ENCODE data around the gene ZSWIM3. TPM values are rescaled to one million over a fixed set of nuclear protein-coding genes. Genes with fewer than 3 reads are reported as not detected.

ZSWIM3 gene
- total RNA-seq, 1 experiment from 2014 or later: 4.2 TPM

GRCh38 chr20:45848421-45848820 is 9.0 kb upstream of the ZSWIM3 start:
- no peak overlapping the region for H2AFZ ChIP-seq (ENCODE audit: low read length)
- no peaks in the 10 kb centered on the region for H3K9me2 ChIP-seq (replicated peaks; ENCODE audit: low read length)
- H3K27ac ChIP-seq (ENCODE audit: low read length): no peak overlapping the region
- POLR2A ChIA-PET (ENCODE audit: unreplicated experiment): no interaction called here
- H3F3A ChIP-seq (ENCODE audit: low read length, unreplicated experiment): no peaks in the 10 kb centered on the region
- H3K36me3 ChIP-seq (ENCODE audit: low read depth, low read length): peaks cover 16% of the 10 kb centered on the region; the same call in 1 of the 2 replicates
- ATAC-seq (no peak), DNase-seq (no peak)
- H3K79me2 ChIP-seq (ENCODE audit: low read length): no peaks in the 10 kb centered on the region
- TF ChIP-seq EZH2 (IDR thresholded peaks at IDR 0.05; ENCODE audit: low read length, unreplicated experiment) (no peak), EZH2phosphoT487 (IDR thresholded peaks at IDR 0.05; ENCODE audit: borderline replicate concordance, low read length) (no peak), CTCF (conservative IDR thresholded peaks at IDR 0.05; ENCODE audit: low read depth, low read length) (no peak)
- intact Hi-C loops (cut with micrococcal nuclease): no loop called here
- H3K4me2 ChIP-seq (ENCODE audit: low read length): no peak overlapping the region
- H4K20me1 ChIP-seq (ENCODE audit: low read length): no peaks in the 10 kb centered on the region
- H3K9ac ChIP-seq (ENCODE audit: low read length): no peak overlapping the region
- no peaks in the 10 kb centered on the region for H3K27me3 ChIP-seq (ENCODE audit: low read length)
- no peaks in the 10 kb centered on the region for H3K9me3 ChIP-seq (ENCODE audit: low read length)
- CTCF ChIA-PET: no interaction called here
- no peak overlapping the region for H3K4me3 ChIP-seq (ENCODE audit: low read length)
- no peaks in the 10 kb centered on the region for H3K4me1 ChIP-seq (ENCODE audit: insufficient read depth, low read length)
- BruUV-seq (replicated peaks): no TSS peak

DNA sequence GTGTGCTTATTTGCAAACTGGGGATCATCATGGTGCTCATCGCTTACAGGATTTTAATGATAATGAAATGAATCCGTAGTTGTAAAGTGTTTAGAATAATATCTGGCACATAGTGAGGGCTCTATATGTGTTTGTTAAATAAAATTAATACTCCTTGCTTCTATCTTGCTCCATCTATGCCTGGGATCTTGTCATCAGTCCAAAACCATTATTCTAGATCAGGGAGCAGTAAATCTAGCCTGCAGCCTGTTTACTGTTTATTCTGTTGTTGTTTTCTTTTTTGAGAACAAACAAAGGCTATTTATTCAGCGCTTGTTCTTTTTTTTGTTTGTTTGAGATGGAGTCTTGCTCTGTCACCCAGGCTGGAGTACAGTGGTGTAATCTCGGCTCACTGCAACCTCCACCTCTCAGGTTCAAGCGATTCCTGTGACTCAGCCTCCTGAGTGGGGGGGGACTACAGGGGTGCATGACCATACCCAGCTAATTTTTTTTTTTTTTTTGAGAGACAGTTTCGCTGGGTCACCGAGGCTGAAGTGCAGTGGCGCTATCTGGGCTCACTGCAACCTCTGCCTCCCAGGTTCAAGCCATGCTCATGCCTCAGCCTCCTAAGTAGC is 8.3 kb upstream of the ZSWIM3 start:
- BruUV-seq (replicated peaks): no TSS peak
- ChIA-PET POLR2A (ENCODE audit: unreplicated experiment) (interaction anchor here (0.6 kb wide), 1 partner anchor 82 kb away, joined by 5 read pairs; no protein-coding TSS in a partner anchor), CTCF (no interaction called here)
- H2AFZ ChIP-seq (ENCODE audit: low read length): no peak overlapping the region
- H3K27ac ChIP-seq (ENCODE audit: low read length): no peak overlapping the region
- no peaks in the 10 kb centered on the region for H3K27me3 ChIP-seq (ENCODE audit: low read length)
- H3K4me1 ChIP-seq (ENCODE audit: insufficient read depth, low read length): no peaks in the 10 kb centered on the region
- no peaks in the 10 kb centered on the region for H4K20me1 ChIP-seq (ENCODE audit: low read length)
- DNase-seq (no peak), ATAC-seq (no peak)
- TF ChIP-seq EZH2 (IDR thresholded peaks at IDR 0.05; ENCODE audit: low read length, unreplicated experiment) (no peak), CTCF (conservative IDR thresholded peaks at IDR 0.05; ENCODE audit: low read depth, low read length) (no peak)
- no peak overlapping the region for H3K4me2 ChIP-seq (ENCODE audit: low read length)
- H3K79me2 ChIP-seq (ENCODE audit: low read length): no peaks in the 10 kb centered on the region
- intact Hi-C loops (cut with micrococcal nuclease): no loop called here
- H3K9me3 ChIP-seq (ENCODE audit: low read length): no peaks in the 10 kb centered on the region
- no peaks in the 10 kb centered on the region for H3K9me2 ChIP-seq (replicated peaks; ENCODE audit: low read length)
- no peak overlapping the region for H3K4me3 ChIP-seq (ENCODE audit: low read length)
- no peaks in the 10 kb centered on the region for H3F3A ChIP-seq (ENCODE audit: low read length, unreplicated experiment)
- H3K36me3 ChIP-seq (ENCODE audit: low read depth, low read length): peaks cover 14% of the 10 kb centered on the region; the same call in 1 of the 2 replicates
- no peak overlapping the region for H3K9ac ChIP-seq (ENCODE audit: low read length)

DNA sequence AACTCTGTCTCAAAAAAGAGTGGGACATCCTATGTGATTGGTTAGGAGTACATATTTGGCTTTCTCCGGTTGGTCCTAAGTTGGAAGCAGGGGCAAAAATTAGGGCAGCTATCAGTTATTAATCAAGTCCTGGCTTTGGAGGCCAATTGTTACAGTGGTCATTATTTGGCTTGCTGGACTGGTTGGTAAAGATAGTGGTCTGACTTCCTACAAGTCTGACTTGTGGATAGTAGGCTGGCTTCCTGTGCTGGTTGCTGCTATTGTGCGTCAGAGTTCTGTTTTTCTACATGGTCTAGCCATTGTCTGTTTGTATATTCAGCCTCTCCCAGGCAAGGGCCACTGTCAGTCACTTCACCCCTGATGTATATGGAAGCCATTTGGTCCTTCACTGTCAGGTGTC is 7.2 kb upstream of the ZSWIM3 start:
- peaks cover 5% of the 10 kb centered on the region; the same call in 1 of the 2 replicates for H3K79me2 ChIP-seq (ENCODE audit: low read length)
- H3K4me2 ChIP-seq (ENCODE audit: low read length): no peak overlapping the region
- H3K4me1 ChIP-seq (ENCODE audit: insufficient read depth, low read length): no peaks in the 10 kb centered on the region
- H3K9me2 ChIP-seq (replicated peaks; ENCODE audit: low read length): no peaks in the 10 kb centered on the region
- H3K9me3 ChIP-seq (ENCODE audit: low read length): no peaks in the 10 kb centered on the region
- H3K4me3 ChIP-seq (ENCODE audit: low read length): no peak overlapping the region
- POLR2A ChIA-PET (ENCODE audit: unreplicated experiment): no interaction called here
- no peaks in the 10 kb centered on the region for H4K20me1 ChIP-seq (ENCODE audit: low read length)
- H3K36me3 ChIP-seq (ENCODE audit: low read depth, low read length): 0 out of 2 replicates have a peak, but pooled peaks cover 8% of the 10 kb centered on the region
- no peak overlapping the region for H3K27ac ChIP-seq (ENCODE audit: low read length)
- ATAC-seq (no peak), DNase-seq (no peak)
- no peaks in the 10 kb centered on the region for H3K27me3 ChIP-seq (ENCODE audit: low read length)
- no peak for TF ChIP-seq EZH2phosphoT487 (IDR thresholded peaks at IDR 0.05; ENCODE audit: borderline replicate concordance, low read length)
- H3K9ac ChIP-seq (ENCODE audit: low read length): no peak overlapping the region
- intact Hi-C loops (cut with micrococcal nuclease): no loop called here
- CTCF ChIA-PET: no interaction called here
- no peak overlapping the region for H2AFZ ChIP-seq (ENCODE audit: low read length)
- no peaks in the 10 kb centered on the region for H3F3A ChIP-seq (ENCODE audit: low read length, unreplicated experiment)
- no TSS peak for BruUV-seq (replicated peaks)
